ENCODE measurements around the gene OSGEPL1. TPM values are rescaled to one million over a fixed set of nuclear protein-coding genes. Genes with fewer than 3 reads are reported as not detected.

OSGEPL1 gene
- total RNA-seq, 1 experiment from 2014 or later, result 6.3 TPM

DNA sequence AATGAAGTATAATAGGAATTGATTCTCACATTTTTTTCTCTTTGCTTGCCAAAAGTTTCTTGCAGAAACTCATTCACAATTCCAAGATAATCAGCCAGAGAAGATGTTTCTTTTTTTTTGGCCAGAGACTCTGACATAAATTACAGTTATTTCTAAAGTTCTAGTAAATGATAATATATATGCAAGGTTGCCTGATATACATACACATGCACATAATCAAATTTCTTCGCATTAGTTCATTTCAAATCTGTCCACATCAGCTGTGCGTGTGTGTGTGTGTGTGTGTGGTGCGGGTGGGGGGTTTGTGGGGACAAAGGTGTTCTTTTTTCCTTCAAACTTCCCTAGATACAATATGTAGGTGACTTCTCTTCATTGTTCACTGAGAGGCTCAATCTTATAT lies 33.2 kb downstream of the OSGEPL1 start:
- POLR2A ChIA-PET, result no interaction called here
- Histone ChIP-seq H3K4me3 (ENCODE audit: low read depth in 2 of 2, low read length in 2 of 2) (no peak overlapping the region), H3K4me1 (ENCODE audit: control insufficient read depth, insufficient read depth, low read length) (no peaks in the 10 kb centered on the region), H3K27ac (ENCODE audit: low read length) (no peak overlapping the region), H3K27me3 (ENCODE audit: control insufficient read depth, insufficient read depth, low read length) (no peaks in the 10 kb centered on the region), H3K9me3 (ENCODE audit: control insufficient read depth, insufficient read depth, low read depth, low read length) (no peaks in the 10 kb centered on the region), H3K36me3 (ENCODE audit: control insufficient read depth, insufficient read depth, low read length) (no peaks in the 10 kb centered on the region)
- in situ Hi-C loops (cut with HindIII; ENCODE audit: low pct_unique_long_range_greater_than_20kb, low sequenced_read_pairs) (no loop called here), intact Hi-C loops (cut with micrococcal nuclease; ENCODE audit: unreplicated experiment) (no loop called here)
- no peak for ATAC-seq
- BruUV-seq (replicated peaks), result no TSS peak
- TF ChIP-seq SIN3A (IDR thresholded peaks at IDR 0.05; ENCODE audit: borderline replicate concordance, insufficient read depth, low read depth, low read length), result no peak
- no peak for TF ChIP-seq TCF7L2 (IDR thresholded peaks at IDR 0.05; ENCODE audit: low read depth, low read length)
- no peak for TF ChIP-seq POLR2AphosphoS5 (IDR thresholded peaks at IDR 0.05; ENCODE audit: low read depth, low read length)
- TF ChIP-seq, protein P1, sequence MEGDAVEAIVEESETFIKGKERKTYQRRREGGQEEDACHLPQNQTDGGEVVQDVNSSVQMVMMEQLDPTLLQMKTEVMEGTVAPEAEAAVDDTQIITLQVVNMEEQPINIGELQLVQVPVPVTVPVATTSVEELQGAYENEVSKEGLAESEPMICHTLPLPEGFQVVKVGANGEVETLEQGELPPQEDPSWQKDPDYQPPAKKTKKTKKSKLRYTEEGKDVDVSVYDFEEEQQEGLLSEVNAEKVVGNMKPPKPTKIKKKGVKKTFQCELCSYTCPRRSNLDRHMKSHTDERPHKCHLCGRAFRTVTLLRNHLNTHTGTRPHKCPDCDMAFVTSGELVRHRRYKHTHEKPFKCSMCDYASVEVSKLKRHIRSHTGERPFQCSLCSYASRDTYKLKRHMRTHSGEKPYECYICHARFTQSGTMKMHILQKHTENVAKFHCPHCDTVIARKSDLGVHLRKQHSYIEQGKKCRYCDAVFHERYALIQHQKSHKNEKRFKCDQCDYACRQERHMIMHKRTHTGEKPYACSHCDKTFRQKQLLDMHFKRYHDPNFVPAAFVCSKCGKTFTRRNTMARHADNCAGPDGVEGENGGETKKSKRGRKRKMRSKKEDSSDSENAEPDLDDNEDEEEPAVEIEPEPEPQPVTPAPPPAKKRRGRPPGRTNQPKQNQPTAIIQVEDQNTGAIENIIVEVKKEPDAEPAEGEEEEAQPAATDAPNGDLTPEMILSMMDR (IDR thresholded peaks at IDR 0.05), result no peak
- TF ChIP-seq, protein P2, sequence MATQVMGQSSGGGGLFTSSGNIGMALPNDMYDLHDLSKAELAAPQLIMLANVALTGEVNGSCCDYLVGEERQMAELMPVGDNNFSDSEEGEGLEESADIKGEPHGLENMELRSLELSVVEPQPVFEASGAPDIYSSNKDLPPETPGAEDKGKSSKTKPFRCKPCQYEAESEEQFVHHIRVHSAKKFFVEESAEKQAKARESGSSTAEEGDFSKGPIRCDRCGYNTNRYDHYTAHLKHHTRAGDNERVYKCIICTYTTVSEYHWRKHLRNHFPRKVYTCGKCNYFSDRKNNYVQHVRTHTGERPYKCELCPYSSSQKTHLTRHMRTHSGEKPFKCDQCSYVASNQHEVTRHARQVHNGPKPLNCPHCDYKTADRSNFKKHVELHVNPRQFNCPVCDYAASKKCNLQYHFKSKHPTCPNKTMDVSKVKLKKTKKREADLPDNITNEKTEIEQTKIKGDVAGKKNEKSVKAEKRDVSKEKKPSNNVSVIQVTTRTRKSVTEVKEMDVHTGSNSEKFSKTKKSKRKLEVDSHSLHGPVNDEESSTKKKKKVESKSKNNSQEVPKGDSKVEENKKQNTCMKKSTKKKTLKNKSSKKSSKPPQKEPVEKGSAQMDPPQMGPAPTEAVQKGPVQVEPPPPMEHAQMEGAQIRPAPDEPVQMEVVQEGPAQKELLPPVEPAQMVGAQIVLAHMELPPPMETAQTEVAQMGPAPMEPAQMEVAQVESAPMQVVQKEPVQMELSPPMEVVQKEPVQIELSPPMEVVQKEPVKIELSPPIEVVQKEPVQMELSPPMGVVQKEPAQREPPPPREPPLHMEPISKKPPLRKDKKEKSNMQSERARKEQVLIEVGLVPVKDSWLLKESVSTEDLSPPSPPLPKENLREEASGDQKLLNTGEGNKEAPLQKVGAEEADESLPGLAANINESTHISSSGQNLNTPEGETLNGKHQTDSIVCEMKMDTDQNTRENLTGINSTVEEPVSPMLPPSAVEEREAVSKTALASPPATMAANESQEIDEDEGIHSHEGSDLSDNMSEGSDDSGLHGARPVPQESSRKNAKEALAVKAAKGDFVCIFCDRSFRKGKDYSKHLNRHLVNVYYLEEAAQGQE (IDR thresholded peaks at IDR 0.05; ENCODE audit: insufficient read depth in 1 of 2, low read depth in 2 of 2, low read length in 1 of 2), result no peak
- CTCF ChIA-PET, result no interaction called here
- no peak for DNase-seq (ENCODE audit: low read depth, low spot score)

GRCh38 chr2:189726849-189727248 lies 35.7 kb downstream of the OSGEPL1 start:
- DNase-seq (ENCODE audit: low read depth, low spot score), result no peak
- H3K27ac ChIP-seq (ENCODE audit: low read length), result no peak overlapping the region
- no peak for ATAC-seq
- no TSS peak for BruUV-seq (replicated peaks)
- H3K36me3 ChIP-seq (ENCODE audit: control insufficient read depth, insufficient read depth, low read length), result no peaks in the 10 kb centered on the region
- no peaks in the 10 kb centered on the region for H3K4me1 ChIP-seq (ENCODE audit: control insufficient read depth, insufficient read depth, low read length)
- TF ChIP-seq, protein P2 (IDR thresholded peaks at IDR 0.05; ENCODE audit: insufficient read depth in 1 of 2, low read depth in 2 of 2, low read length in 1 of 2), result no peak
- TF ChIP-seq TCF7L2 (IDR thresholded peaks at IDR 0.05; ENCODE audit: low read depth, low read length) (no peak), SIN3A (IDR thresholded peaks at IDR 0.05; ENCODE audit: borderline replicate concordance, insufficient read depth, low read depth, low read length) (no peak), POLR2AphosphoS5 (IDR thresholded peaks at IDR 0.05; ENCODE audit: low read depth, low read length) (no peak)
- TF ChIP-seq, protein P1 (IDR thresholded peaks at IDR 0.05), result no peak
- intact Hi-C loops (cut with micrococcal nuclease; ENCODE audit: unreplicated experiment), result no loop called here
- no peak overlapping the region for H3K4me3 ChIP-seq (ENCODE audit: low read depth in 2 of 2, low read length in 2 of 2)
- ChIA-PET CTCF (no interaction called here), POLR2A (no interaction called here)
- no peaks in the 10 kb centered on the region for H3K9me3 ChIP-seq (ENCODE audit: control insufficient read depth, insufficient read depth, low read depth, low read length)
- no peaks in the 10 kb centered on the region for H3K27me3 ChIP-seq (ENCODE audit: control insufficient read depth, insufficient read depth, low read length)
- in situ Hi-C loops (cut with HindIII; ENCODE audit: low pct_unique_long_range_greater_than_20kb, low sequenced_read_pairs), result no loop called here
